ENCODE data around the gene ISOC1.

Gene ISOC1

DNA sequence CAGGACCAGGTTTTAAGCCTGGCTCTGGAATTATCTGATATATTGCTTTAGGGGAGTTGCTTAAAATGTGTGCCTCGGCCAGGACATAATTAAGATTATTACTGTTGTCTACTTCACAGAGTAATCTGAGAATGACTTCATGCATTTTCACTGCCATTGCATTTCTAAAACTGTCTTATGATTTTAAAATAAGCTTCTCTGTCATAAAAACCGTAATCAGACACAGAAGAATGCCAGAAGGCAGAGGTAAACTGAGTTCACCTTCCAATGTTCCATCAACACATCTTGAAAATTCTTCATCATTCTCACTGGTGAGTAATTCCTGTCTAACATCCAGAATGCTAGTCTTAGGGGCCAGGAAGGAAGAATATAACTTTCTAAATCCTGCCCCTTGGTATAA lies 47.1 kb downstream of the ISOC1 start:
- Mint-ChIP-seq H3K27me3 (no peaks in the 10 kb centered on the region), H3K27ac (no peak overlapping the region), H3K4me3 (no peak overlapping the region), H3K9me3 (peaks cover 0 to 7% of the 10 kb centered on the region in 2 donors), H3K4me1 (no peaks in the 10 kb centered on the region)
- no peak for DNase-seq
- no peak for ATAC-seq

DNA sequence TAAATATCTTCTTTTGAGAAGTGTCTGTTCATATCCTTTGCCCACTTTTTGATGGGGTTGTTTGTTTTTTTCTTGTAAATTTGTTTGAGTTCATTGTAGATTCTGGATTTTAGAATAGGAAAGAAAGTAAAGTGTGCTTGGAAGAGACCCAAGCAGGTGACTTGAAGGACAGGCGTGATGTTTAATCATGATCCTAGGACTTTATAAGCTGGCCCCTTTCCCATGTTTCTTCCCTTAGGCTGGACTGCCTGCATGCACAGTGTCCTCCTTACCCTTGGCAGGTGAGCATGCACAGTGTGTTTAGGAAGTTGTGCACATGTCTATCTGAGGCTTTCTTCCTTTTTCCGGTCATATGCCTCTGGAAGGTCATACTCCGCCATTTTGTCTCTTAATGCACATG lies 61.3 kb downstream of the ISOC1 start:
- DNase-seq (no peak), ATAC-seq (no peak)
- Mint-ChIP-seq H3K4me1 (no peaks in the 10 kb centered on the region), H3K4me3 (no peak overlapping the region), H3K27me3 (no peaks in the 10 kb centered on the region), H3K9me3 (peaks cover 3 to 6% of the 10 kb centered on the region in 2 donors), H3K27ac (no peak overlapping the region)

DNA sequence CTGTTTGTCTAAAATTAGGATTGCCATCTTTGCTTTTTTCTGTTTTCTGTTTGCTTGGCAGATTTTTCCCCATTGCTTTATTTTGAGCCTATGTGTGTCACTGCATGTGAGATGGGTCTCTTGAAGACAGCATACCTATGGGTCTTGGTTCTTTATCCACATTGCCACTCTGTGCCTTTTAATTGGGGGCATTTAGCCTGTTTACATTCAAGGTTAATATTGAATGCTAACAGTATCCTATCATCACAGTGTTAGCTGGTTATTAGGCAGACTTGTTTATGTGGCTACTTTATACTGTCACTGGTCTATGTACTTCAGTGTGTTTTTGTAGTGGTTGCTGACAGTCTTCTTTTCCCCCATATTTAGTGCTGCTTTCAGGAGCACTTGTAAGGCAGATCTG lies 67.3 kb downstream of the ISOC1 start:
- H3K4me1 Mint-ChIP-seq, result no peaks in the 10 kb centered on the region
- H3K9me3 Mint-ChIP-seq, result peaks cover 21 to 31% of the 10 kb centered on the region in 2 donors
- DNase-seq, result no peak
- no peak overlapping the region for H3K4me3 Mint-ChIP-seq
- no peak overlapping the region for H3K27ac Mint-ChIP-seq
- ATAC-seq, result no peak
- no peaks in the 10 kb centered on the region for H3K27me3 Mint-ChIP-seq
